ENCODE data around the gene HIBCH.

The HIBCH gene

GRCh38 chr2:190267302-190267701, 52.3 kb downstream of the HIBCH start:
- TF ChIP-seq TEAD4 (IDR thresholded peaks at IDR 0.05) (no peak), NFIC (IDR thresholded peaks at IDR 0.05) (no peak), FOXM1 (IDR thresholded peaks at IDR 0.05; ENCODE audit: borderline replicate concordance, low read depth) (no peak), YY1 (IDR thresholded peaks at IDR 0.05; ENCODE audit: low read depth) (no peak), USF1 (IDR thresholded peaks at IDR 0.05) (no peak), MAX (IDR thresholded peaks at IDR 0.05) (no peak), EP300 (IDR thresholded peaks at IDR 0.05; ENCODE audit: borderline replicate concordance) (no peak), EGR1 (IDR thresholded peaks at IDR 0.05) (no peak), RAD21 (IDR thresholded peaks at IDR 0.05; ENCODE audit: low read depth) (no peak), REST (IDR thresholded peaks at IDR 0.05; ENCODE audit: low read depth) (no peak), ZBTB7A (IDR thresholded peaks at IDR 0.05; ENCODE audit: low read depth) (no peak), TCF12 (IDR thresholded peaks at IDR 0.05; ENCODE audit: low read depth) (no peak), CEBPB (IDR thresholded peaks at IDR 0.05) (no peak), CREB1 (IDR thresholded peaks at IDR 0.05; ENCODE audit: low read depth) (no peak)

GRCh38 chr2:190266314-190266713, 53.3 kb downstream of the HIBCH start:
- no peak for TF ChIP-seq YY1 (IDR thresholded peaks at IDR 0.05; ENCODE audit: low read depth)
- TF ChIP-seq EGR1 (IDR thresholded peaks at IDR 0.05) = no peak
- no peak for TF ChIP-seq RAD21 (IDR thresholded peaks at IDR 0.05; ENCODE audit: low read depth)
- TF ChIP-seq CEBPB (IDR thresholded peaks at IDR 0.05) = no peak
- TF ChIP-seq NFIC (IDR thresholded peaks at IDR 0.05) = no peak
- no peak for TF ChIP-seq TEAD4 (IDR thresholded peaks at IDR 0.05)
- TF ChIP-seq TCF12 (IDR thresholded peaks at IDR 0.05; ENCODE audit: low read depth) = no peak
- TF ChIP-seq REST (IDR thresholded peaks at IDR 0.05; ENCODE audit: low read depth) = no peak
- TF ChIP-seq EP300 (IDR thresholded peaks at IDR 0.05; ENCODE audit: borderline replicate concordance) = no peak
- TF ChIP-seq FOXM1 (IDR thresholded peaks at IDR 0.05; ENCODE audit: borderline replicate concordance, low read depth) = no peak
- no peak for TF ChIP-seq ZBTB7A (IDR thresholded peaks at IDR 0.05; ENCODE audit: low read depth)
- no peak for TF ChIP-seq MAX (IDR thresholded peaks at IDR 0.05)
- TF ChIP-seq TAF1 (IDR thresholded peaks at IDR 0.05; ENCODE audit: low read depth) = no peak

GRCh38 chr2:190261851-190262250, 57.8 kb downstream of the HIBCH start:
- TF ChIP-seq TAF1 (IDR thresholded peaks at IDR 0.05; ENCODE audit: low read depth) (no peak), EP300 (IDR thresholded peaks at IDR 0.05; ENCODE audit: borderline replicate concordance) (no peak), YY1 (IDR thresholded peaks at IDR 0.05; ENCODE audit: low read depth) (no peak), CREB1 (IDR thresholded peaks at IDR 0.05; ENCODE audit: low read depth) (no peak), NFIC (IDR thresholded peaks at IDR 0.05) (no peak), RAD21 (IDR thresholded peaks at IDR 0.05; ENCODE audit: low read depth) (no peak), FOXM1 (IDR thresholded peaks at IDR 0.05; ENCODE audit: borderline replicate concordance, low read depth) (no peak), TEAD4 (IDR thresholded peaks at IDR 0.05) (no peak), REST (IDR thresholded peaks at IDR 0.05; ENCODE audit: low read depth) (no peak), USF1 (IDR thresholded peaks at IDR 0.05) (no peak), EGR1 (IDR thresholded peaks at IDR 0.05) (no peak)

GRCh38 chr2:190256087-190256486, 63.5 kb downstream of the HIBCH start:
- no peak for TF ChIP-seq TAF1 (IDR thresholded peaks at IDR 0.05; ENCODE audit: low read depth)

GRCh38 chr2:190255676-190256075, 64.0 kb downstream of the HIBCH start:
- TF ChIP-seq EP300 (IDR thresholded peaks at IDR 0.05; ENCODE audit: borderline replicate concordance) (no peak), NFIC (IDR thresholded peaks at IDR 0.05) (no peak), CEBPB (IDR thresholded peaks at IDR 0.05) (no peak), TCF12 (IDR thresholded peaks at IDR 0.05; ENCODE audit: low read depth) (no peak), REST (IDR thresholded peaks at IDR 0.05; ENCODE audit: low read depth) (no peak), TAF1 (IDR thresholded peaks at IDR 0.05; ENCODE audit: low read depth) (no peak), USF1 (IDR thresholded peaks at IDR 0.05) (no peak), YY1 (IDR thresholded peaks at IDR 0.05; ENCODE audit: low read depth) (no peak), MAX (IDR thresholded peaks at IDR 0.05) (no peak)
